Liver (tissue), 9 donors: ENCODE data around the gene RTEL1. TPM values are rescaled to one million over a fixed set of nuclear protein-coding genes. Genes with fewer than 3 reads are reported as not detected.

Experiments
- DNase-seq: peaks from one replicate; pipeline ENCODE4 v3.0.0-alpha.2; 2017; ENCODE audit warnings: low spot score
- H3K27ac ChIP-seq, 2 donors: one replicate each; pipeline ENCODE4 v1.7.0; 2013; ENCODE audit warnings: inconsistent platforms in 2 of 2, low read length in 2 of 2, control low read depth in 1 of 2, low read depth in 1 of 2, mild to moderate bottlenecking in 1 of 2
- H3K27me3 ChIP-seq, 4 donors: one replicate each; pipeline versions ENCODE4 v1.6.1 to v1.7.0; 2013; ENCODE audit warnings: low read length in 3 of 4, inconsistent platforms in 1 of 4, mild to moderate bottlenecking in 1 of 4, moderate library complexity in 1 of 4; ENCODE audit not compliant: control insufficient read depth in 4 of 4, insufficient read depth in 4 of 4
- H3K36me3 ChIP-seq, 4 donors: one replicate each; pipeline versions ENCODE4 v1.6.1 to v1.7.0; 2013; ENCODE audit warnings: low read length in 3 of 4, mild to moderate bottlenecking in 3 of 4, low read depth in 1 of 4, moderate library complexity in 1 of 4; ENCODE audit not compliant: control insufficient read depth in 4 of 4, insufficient read depth in 3 of 4
- H3K4me1 ChIP-seq, 4 donors: one replicate each; pipeline versions ENCODE4 v1.6.1 to v1.7.0; 2013; ENCODE audit warnings: low read length in 3 of 4, mild to moderate bottlenecking in 3 of 4, moderate library complexity in 1 of 4; ENCODE audit not compliant: control insufficient read depth in 4 of 4, insufficient read depth in 4 of 4
- H3K4me3 ChIP-seq, 3 donors: one replicate each; pipeline versions ENCODE4 v1.6.1 to v1.7.0; 2013; ENCODE audit warnings: low read length in 3 of 3, control low read depth in 1 of 3, low read depth in 1 of 3, mild to moderate bottlenecking in 1 of 3
- H3K9ac ChIP-seq, 2 donors: one replicate each; pipeline ENCODE4 v1.7.0; 2013; ENCODE audit warnings: low read length in 2 of 2, mild to moderate bottlenecking in 2 of 2, moderate library complexity in 2 of 2, control low read depth in 1 of 2, low read depth in 1 of 2
- H3K9me3 ChIP-seq, 4 donors: one replicate each; pipeline versions ENCODE4 v1.6.1 to v1.7.0; 2013; ENCODE audit warnings: low read length in 3 of 4; ENCODE audit not compliant: control insufficient read depth in 4 of 4
- ATF3 ChIP-seq: IDR thresholded peaks from 2 replicates; pipeline ENCODE4 v1.6.1; 2016; ENCODE audit warnings: antibody characterized with exemption
- CTCF ChIP-seq: fragments of 150-350 bp; IDR thresholded peaks from 2 replicates; pipeline ENCODE4 v1.5.1; 2017; ENCODE audit warnings: improper control_type of control experiment, low read depth, low read length; ENCODE audit not compliant: missing input control
- EGR1 ChIP-seq, 2 donors: IDR thresholded peaks; 2 replicates each; pipeline ENCODE4 v1.6.1; 2016 to 2018; ENCODE audit warnings: antibody characterized with exemption in 2 of 2, low read depth in 2 of 2
- FOXA1 ChIP-seq: IDR thresholded peaks from 2 replicates; pipeline ENCODE4 v1.6.1; 2016; ENCODE audit warnings: antibody characterized with exemption
- FOXA2 ChIP-seq: IDR thresholded peaks from 2 replicates; pipeline ENCODE4 v1.6.1; 2016; ENCODE audit warnings: antibody characterized with exemption
- GABPA ChIP-seq, 2 donors: IDR thresholded peaks in 1 of 2; conservative IDR thresholded peaks in 1 of 2; 2 replicates each; pipeline ENCODE4 v1.6.1; 2016; ENCODE audit warnings: antibody characterized with exemption in 2 of 2, mild to moderate bottlenecking in 1 of 2, moderate library complexity in 1 of 2
- HNF4A ChIP-seq, 2 donors: conservative IDR thresholded peaks; 2 replicates each; pipeline ENCODE4 v1.6.1; 2016; ENCODE audit warnings: antibody characterized with exemption in 2 of 2, mild to moderate bottlenecking in 2 of 2
- HNF4G ChIP-seq: IDR thresholded peaks from 2 replicates; pipeline ENCODE4 v1.6.1; 2016; ENCODE audit warnings: antibody characterized with exemption
- JUND ChIP-seq, 2 donors: IDR thresholded peaks; 2 replicates each; pipeline ENCODE4 v1.6.1; 2016; ENCODE audit warnings: antibody characterized with exemption in 2 of 2
- MAX ChIP-seq: IDR thresholded peaks from 2 replicates; pipeline ENCODE4 v1.6.1; 2016; ENCODE audit warnings: antibody characterized with exemption
- NR2F2 ChIP-seq: IDR thresholded peaks from 2 replicates; pipeline ENCODE4 v1.6.1; 2016; ENCODE audit warnings: antibody characterized with exemption
- RAD21 ChIP-seq, 2 donors: IDR thresholded peaks; 2 replicates each; pipeline ENCODE4 v1.6.1; 2016; ENCODE audit warnings: antibody characterized with exemption in 2 of 2, mild to moderate bottlenecking in 2 of 2
- REST ChIP-seq: IDR thresholded peaks from 2 replicates; pipeline ENCODE4 v1.6.1; 2016; ENCODE audit warnings: antibody characterized with exemption, mild to moderate bottlenecking
- RXRA ChIP-seq, 2 donors: IDR thresholded peaks; 2 replicates each; pipeline ENCODE4 v1.6.1; 2017 to 2018; ENCODE audit warnings: antibody characterized with exemption in 2 of 2, mild to moderate bottlenecking in 1 of 2
- SP1 ChIP-seq: IDR thresholded peaks from 2 replicates; pipeline ENCODE4 v1.6.1; 2018; ENCODE audit warnings: antibody characterized with exemption, mild to moderate bottlenecking
- TAF1 ChIP-seq: conservative IDR thresholded peaks from 2 replicates; pipeline ENCODE4 v1.6.1; 2016; ENCODE audit warnings: antibody characterized with exemption, mild to moderate bottlenecking
- YY1 ChIP-seq: IDR thresholded peaks from 2 replicates; pipeline ENCODE4 v1.6.1; 2016; ENCODE audit warnings: antibody characterized with exemption, mild to moderate bottlenecking
- ZBTB33 ChIP-seq: IDR thresholded peaks from 2 replicates; pipeline ENCODE4 v1.6.1; 2016; ENCODE audit warnings: antibody characterized with exemption
- WGBS: extraction: QIAGEN DNeasy Blood & Tissue Kit; methylation state at CpG from one replicate; pipeline ENCODE4 v1.1.7; 2013; 5-methylcytosine and 5-hydroxymethylcytosine counted together
- polyA plus RNA-seq, 2 donors: library from polyadenylated mRNA; stranded (reverse) in 1 of 2; unstranded in 1 of 2; fragments of 200-250 nt in 1 of 2; fragments of >200 nt in 1 of 2; fragmentation: Nextera tagmentation in 1 of 2; extraction: Ambion mirVana in 1 of 2; gene quantifications; one replicate each; pipeline versions ENCODE4 v1.2.1 to v1.2.3, GENCODE V29; 2013 to 2015
- total RNA-seq, 2 donors: library from RNA; depleted of rRNA; stranded (reverse); fragments of >200 nt; gene quantifications; one replicate each; pipeline ENCODE4 v1.2.3, GENCODE V29; 2014
- donor health status: healthy.
- donor health status: healthy.
- donor health status: healthy.
- donor health status: healthy.
- donor health status: healthy.

Gene RTEL1
- total and polyA plus RNA-seq, 4 donors: 3.7 to 16.9 (median 7.4) TPM

- no peaks in the 10 kb centered on the region for H3K4me1 ChIP-seq
- no peak for TF ChIP-seq JUND (IDR thresholded peaks at IDR 0.05)
- TF ChIP-seq EGR1 (IDR thresholded peaks at IDR 0.05; ENCODE audit: low read depth in 2 of 2): no peak
- no peak for TF ChIP-seq FOXA2
- TF ChIP-seq ATF3: no peak
- no peak for TF ChIP-seq NR2F2
- no peak for TF ChIP-seq FOXA1
- no peak for TF ChIP-seq SP1
- TF ChIP-seq RXRA (IDR thresholded peaks at IDR 0.05): no peak
- TF ChIP-seq GABPA (IDR thresholded peaks at IDR 0.05 in 1 of 2, conservative IDR thresholded peaks at IDR 0.05 in 1 of 2): no peak
- TF ChIP-seq ZBTB33: no peak
- TF ChIP-seq MAX: no peak
- TF ChIP-seq REST: no peak
- TF ChIP-seq RAD21 (IDR thresholded peaks at IDR 0.05): no peak
- no peak for DNase-seq
- H3K27ac ChIP-seq: no peak overlapping the region
- H3K36me3 ChIP-seq: peaks cover 3 to 22% (median 8%) of the 10 kb centered on the region in 4 donors
- H3K27me3 ChIP-seq: no peaks in the 10 kb centered on the region
- H3K4me3 ChIP-seq: no peak overlapping the region
- no peaks in the 10 kb centered on the region for H3K9me3 ChIP-seq
- WGBS: 95% methylated on average over 13 of the region's 13 CpGs
- H3K9ac ChIP-seq: no peak overlapping the region
These were observed 38.6 kb upstream of the RTEL1 start for GRCh38 chr20:63619505-63619904.

- no peak overlapping the region for H3K4me3 ChIP-seq
- H3K27me3 ChIP-seq: no peaks in the 10 kb centered on the region
- 89% methylated on average over 8 of the region's 8 CpGs for WGBS
- H3K4me1 ChIP-seq: peaks cover 0 to 3% (median 1%) of the 10 kb centered on the region in 4 donors
- no peak for DNase-seq
- H3K36me3 ChIP-seq: peaks cover 3 to 22% (median 8%) of the 10 kb centered on the region in 4 donors
- no peak overlapping the region for H3K9ac ChIP-seq
- H3K27ac ChIP-seq: no peak overlapping the region
- no peaks in the 10 kb centered on the region for H3K9me3 ChIP-seq
- TF ChIP-seq HNF4G (no peak), JUND (IDR thresholded peaks at IDR 0.05) (no peak), TAF1 (no peak), FOXA2 (no peak), HNF4A (conservative IDR thresholded peaks at IDR 0.05) (no peak), YY1 (no peak), MAX (no peak), CTCF (no peak), EGR1 (IDR thresholded peaks at IDR 0.05; ENCODE audit: low read depth in 2 of 2) (no peak), NR2F2 (no peak), RXRA (IDR thresholded peaks at IDR 0.05) (no peak), FOXA1 (no peak), RAD21 (IDR thresholded peaks at IDR 0.05) (no peak), SP1 (no peak), GABPA (IDR thresholded peaks at IDR 0.05 in 1 of 2, conservative IDR thresholded peaks at IDR 0.05 in 1 of 2) (no peak), REST (no peak)
These were observed 37.1 kb upstream of the RTEL1 start for GRCh38 chr20:63620991-63621390.
